Neutrophil (primary cell): Measurements from ENCODE around the gene URM1.
A peak's percentile ranks its signal among the peaks of the same experiment; 100 is the strongest.
"Not testable (repeated sequence)": the region's sequence is repeated elsewhere in the genome, so short reads cannot be mapped to it uniquely, and the experiment has no call there.

Experiments used
- H3K27ac ChIP-seq: fragments of 200-600 bp; sonication (generic); 2 replicates; pipeline ENCODE4 v1.5.1; 2016; ENCODE audit warnings: mild to moderate bottlenecking, moderate library complexity
- H3K27me3 ChIP-seq: fragments of 200-600 bp; sonication (generic); 2 replicates; pipeline ENCODE4 v1.6.0; 2016; ENCODE audit warnings: mild to moderate bottlenecking
- H3K36me3 ChIP-seq: fragments of 200-600 bp; sonication (generic); 2 replicates; pipeline ENCODE4 v1.5.1; 2017
- H3K4me1 ChIP-seq, 2 experiments: fragments of 200-600 bp in 1 of 2; sonication (generic) in 1 of 2; 1 replicate in 1 of 2; 2 replicates in 1 of 2; pipeline versions ENCODE4 v1.5.1 to v1.6.1; 2013 to 2016; ENCODE audit warnings: low read depth in 1 of 2, low read length in 1 of 2, mild to moderate bottlenecking in 1 of 2, moderate library complexity in 1 of 2; ENCODE audit not compliant: control insufficient read depth in 1 of 2, insufficient read depth in 1 of 2
- H3K4me3 ChIP-seq, 2 experiments: fragments of 200-600 bp in 1 of 2; sonication (generic) in 1 of 2; 1 replicate in 1 of 2; 2 replicates in 1 of 2; pipeline ENCODE4 v1.5.1; 2013 to 2016; ENCODE audit warnings: low read depth in 1 of 2, low read length in 1 of 2, mild to moderate bottlenecking in 1 of 2, moderate library complexity in 1 of 2
- H3K9me3 ChIP-seq: fragments of 200-600 bp; sonication (generic); 2 replicates; pipeline ENCODE4 v1.5.1; 2016
- TF ChIP-seq, protein P1 (sequence below): fragments of 200-600 bp; sonication (generic); IDR thresholded peaks from 2 replicates; pipeline ENCODE4 v1.5.1; 2016; ENCODE audit warnings: antibody characterized with exemption

Gene URM1

DNA sequence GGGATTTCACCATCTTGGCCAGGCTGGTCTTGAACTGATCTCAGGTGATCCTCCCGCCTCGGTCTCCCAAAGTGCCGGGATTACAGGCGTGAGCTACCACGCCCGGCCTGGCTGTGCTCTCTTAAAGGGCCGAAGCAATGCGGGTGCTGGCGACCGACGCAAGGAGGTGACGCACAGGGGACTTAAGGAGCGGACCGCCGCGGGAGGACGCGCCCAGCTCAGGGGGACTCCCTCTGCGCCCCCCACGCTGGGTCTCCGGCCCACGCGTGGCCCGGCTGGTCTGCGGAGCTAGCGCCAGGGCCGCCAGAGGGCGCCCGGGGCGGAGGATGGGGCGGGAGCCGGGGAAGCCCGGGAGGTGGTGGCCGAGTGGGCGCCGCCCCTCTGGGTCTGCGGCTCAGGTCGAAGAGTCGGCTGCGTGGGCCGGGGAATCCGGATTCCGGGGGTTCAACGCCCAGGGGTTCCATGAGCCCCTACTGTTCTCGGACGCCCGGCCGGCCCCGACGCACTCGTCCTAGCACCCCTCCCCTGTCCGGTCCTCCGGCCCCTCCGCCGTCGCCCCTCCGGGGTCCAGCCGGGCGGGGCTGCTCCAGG, 49.0 kb downstream of the URM1 start:
- H3K9me3 ChIP-seq: no peaks in the 10 kb centered on the region
- H3K27me3 ChIP-seq: peaks cover 79% of the 10 kb centered on the region
- H3K4me1 ChIP-seq: peaks cover 10 to 19% of the 10 kb centered on the region in 2 experiments
- no peaks in the 10 kb centered on the region for H3K36me3 ChIP-seq
- peak overlapping the region; percentile 74 to 81 for H3K4me3 ChIP-seq
- TF ChIP-seq, protein P1, sequence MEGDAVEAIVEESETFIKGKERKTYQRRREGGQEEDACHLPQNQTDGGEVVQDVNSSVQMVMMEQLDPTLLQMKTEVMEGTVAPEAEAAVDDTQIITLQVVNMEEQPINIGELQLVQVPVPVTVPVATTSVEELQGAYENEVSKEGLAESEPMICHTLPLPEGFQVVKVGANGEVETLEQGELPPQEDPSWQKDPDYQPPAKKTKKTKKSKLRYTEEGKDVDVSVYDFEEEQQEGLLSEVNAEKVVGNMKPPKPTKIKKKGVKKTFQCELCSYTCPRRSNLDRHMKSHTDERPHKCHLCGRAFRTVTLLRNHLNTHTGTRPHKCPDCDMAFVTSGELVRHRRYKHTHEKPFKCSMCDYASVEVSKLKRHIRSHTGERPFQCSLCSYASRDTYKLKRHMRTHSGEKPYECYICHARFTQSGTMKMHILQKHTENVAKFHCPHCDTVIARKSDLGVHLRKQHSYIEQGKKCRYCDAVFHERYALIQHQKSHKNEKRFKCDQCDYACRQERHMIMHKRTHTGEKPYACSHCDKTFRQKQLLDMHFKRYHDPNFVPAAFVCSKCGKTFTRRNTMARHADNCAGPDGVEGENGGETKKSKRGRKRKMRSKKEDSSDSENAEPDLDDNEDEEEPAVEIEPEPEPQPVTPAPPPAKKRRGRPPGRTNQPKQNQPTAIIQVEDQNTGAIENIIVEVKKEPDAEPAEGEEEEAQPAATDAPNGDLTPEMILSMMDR: peak; percentile 36
- no peak overlapping the region for H3K27ac ChIP-seq

DNA sequence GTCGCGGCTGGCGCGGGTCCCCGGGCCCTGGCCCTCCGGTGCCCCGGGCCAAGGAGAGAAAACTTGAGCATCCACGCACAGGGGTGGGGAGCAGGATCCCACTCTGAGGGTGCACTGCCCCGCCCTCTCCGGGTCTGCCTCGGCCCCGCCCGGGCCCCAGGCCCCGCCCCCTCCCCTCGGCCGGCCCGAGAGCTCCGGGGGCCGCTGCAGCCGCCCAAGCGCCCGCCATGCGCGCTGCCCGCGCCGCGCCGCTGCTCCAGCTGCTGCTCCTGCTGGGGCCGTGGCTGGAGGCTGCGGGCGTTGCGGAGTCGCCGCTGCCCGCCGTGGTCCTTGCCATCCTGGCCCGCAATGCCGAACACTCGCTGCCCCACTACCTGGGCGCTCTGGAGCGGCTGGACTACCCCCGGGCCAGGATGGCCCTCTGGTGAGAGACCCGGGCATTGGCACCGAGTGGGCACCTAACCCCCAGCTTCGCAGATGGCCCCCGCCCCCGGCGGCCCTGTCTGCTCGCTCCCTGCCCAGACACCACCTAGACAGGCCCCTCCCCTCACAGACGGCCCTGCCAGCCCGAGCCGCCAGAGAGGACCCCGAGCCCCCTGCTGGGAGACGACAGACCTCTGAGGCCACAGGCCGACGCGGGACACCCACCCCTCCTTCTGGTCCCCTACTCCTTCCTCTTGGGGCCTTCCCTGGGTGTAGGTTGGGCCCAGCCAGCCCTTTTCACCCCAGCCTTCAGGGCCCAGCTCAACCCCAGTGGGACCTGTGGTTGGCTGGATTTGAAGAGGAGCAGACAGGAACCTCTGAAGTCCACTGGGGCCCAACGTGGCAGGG, 49.7 kb downstream of the URM1 start, which contains the start of gene CERCAM:
CERCAM (plus strand) TSS at position 207 of the 831 bp plus-strand sequence; CDS start at position 228, 21 bp downstream.
- Histone ChIP-seq H3K4me1 (peaks cover 10 to 19% of the 10 kb centered on the region in 2 experiments), H3K9me3 (no peaks in the 10 kb centered on the region), H3K36me3 (no peaks in the 10 kb centered on the region), H3K27ac (no peak within 1 kb of the TSS), H3K4me3 (peak within 1 kb of the TSS; percentile 74 to 81), H3K27me3 (peaks cover 73% of the 10 kb centered on the region)
- TF ChIP-seq, protein P1: no peak

DNA sequence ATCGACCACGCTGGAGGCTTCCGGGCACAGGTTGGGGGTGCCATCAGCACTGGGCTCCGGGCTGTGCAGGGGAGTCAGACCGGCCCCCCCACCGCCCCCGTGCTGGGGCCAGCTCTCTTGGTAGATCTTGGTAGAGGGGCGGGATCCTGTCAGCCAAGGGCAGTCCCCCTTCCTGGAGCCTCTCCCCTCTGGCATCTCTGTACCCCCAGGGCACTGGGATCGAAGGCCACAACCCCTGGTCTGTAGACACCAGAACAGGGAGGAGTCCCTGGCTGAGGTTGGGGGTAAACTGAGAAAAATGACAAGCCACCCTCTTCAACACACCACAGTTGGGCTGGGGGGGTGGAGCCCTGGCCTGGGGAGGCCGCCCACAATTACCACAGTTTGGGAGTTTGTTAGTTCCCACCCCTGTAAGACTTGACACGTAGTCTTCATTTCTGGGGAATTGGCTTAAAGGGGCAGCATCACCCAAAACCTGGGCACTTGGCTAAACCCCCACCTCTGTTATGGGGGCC, 50.4 kb downstream of the URM1 start:
- H3K27me3 ChIP-seq: peaks cover 66% of the 10 kb centered on the region
- peaks cover 10 to 14% of the 10 kb centered on the region in 2 experiments for H3K4me1 ChIP-seq
- H3K4me3 ChIP-seq: no peak overlapping the region
- H3K36me3 ChIP-seq: no peaks in the 10 kb centered on the region
- H3K27ac ChIP-seq: no peak overlapping the region
- TF ChIP-seq, protein P1: no peak
- no peaks in the 10 kb centered on the region for H3K9me3 ChIP-seq

DNA sequence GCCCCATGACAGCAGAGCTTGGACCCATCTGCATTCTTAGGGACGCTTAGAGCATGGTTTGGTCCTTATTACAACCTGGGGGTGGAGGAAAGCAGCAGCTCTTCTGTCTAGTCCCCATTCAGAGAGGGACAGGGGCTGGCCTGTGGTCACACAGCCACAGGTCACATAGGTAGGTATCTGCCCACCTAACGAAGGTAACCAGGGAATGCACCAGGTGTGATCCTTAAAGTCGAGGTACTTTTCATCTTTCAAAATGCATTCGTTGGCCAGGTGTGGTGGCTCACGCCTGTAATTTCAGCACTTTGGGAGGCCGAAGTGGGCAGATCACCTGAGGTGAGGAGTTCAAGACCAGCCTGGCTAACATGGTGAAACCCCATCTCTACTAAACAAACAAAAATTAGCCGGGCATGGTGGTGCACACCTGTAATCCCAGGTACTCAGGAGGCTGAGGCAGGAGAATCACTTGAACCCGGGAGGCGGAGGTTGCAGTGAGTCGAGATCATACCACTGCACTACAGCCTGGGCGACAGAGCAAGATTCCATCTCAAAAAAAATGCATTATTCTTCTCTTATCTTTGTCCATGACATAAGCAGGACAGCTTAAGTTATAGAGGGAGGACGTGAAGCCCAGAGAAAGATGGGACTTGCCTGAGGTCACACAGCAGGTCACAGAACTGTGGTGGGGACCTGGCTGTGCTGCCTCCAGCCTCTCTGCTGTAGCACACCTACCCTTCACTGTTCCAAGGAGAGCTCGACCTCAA, 51.0 kb downstream of the URM1 start:
- peaks cover 10 to 14% of the 10 kb centered on the region in 2 experiments for H3K4me1 ChIP-seq
- not testable (repeated sequence) for H3K9me3 ChIP-seq, H3K36me3 ChIP-seq, H3K27ac ChIP-seq, H3K4me3 ChIP-seq
- H3K27me3 ChIP-seq: peaks cover 59% of the 10 kb centered on the region

DNA sequence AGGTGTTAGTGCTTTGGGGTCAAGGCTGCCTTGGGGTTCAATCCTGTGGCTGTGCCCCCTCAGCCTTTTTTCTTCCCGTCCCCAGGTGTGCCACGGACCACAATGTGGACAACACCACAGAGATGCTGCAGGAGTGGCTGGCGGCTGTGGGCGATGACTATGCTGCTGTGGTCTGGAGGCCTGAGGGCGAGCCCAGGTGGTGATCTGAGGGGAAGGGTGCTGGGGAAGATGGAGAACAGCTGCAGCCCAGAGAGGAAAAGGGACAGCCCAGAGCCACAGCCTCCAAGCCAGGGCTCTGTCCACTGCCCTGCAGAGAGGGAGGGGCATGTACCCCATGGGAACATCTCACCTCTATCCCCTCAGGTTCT, 51.6 kb downstream of the URM1 start:
- H3K4me3 ChIP-seq: no peak overlapping the region
- H3K27ac ChIP-seq: no peak overlapping the region
- peaks cover 54% of the 10 kb centered on the region for H3K27me3 ChIP-seq
- peaks cover 10 to 14% of the 10 kb centered on the region in 2 experiments for H3K4me1 ChIP-seq
- no peaks in the 10 kb centered on the region for H3K9me3 ChIP-seq
- H3K36me3 ChIP-seq: no peaks in the 10 kb centered on the region
- TF ChIP-seq, protein P1: no peak

DNA sequence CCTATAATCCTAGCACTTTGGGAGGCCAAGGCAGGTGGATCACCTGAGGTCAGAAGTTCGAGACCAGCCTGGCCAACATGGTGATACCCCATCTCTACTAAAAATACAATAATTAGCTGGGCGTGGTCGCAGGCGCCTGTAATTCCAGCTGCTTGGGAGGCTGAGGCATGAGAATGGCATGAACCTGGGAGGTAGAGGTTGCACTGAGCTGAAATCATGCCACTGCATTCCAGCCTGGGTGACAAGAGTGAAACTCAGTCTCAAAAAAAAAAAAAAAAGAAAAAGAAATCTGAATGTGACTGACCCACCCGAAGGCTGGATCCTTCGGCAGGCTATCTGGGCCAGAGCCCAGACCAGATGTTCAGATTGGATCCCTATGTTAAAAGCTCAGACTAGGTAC, 52.2 kb downstream of the URM1 start:
- H3K4me1 ChIP-seq: peaks cover 10 to 14% of the 10 kb centered on the region in 2 experiments
- H3K9me3 ChIP-seq, H3K36me3 ChIP-seq, H3K4me3 ChIP-seq, H3K27ac ChIP-seq: not testable (repeated sequence)
- peaks cover 48% of the 10 kb centered on the region for H3K27me3 ChIP-seq
